Adrenal gland (tissue), 5 donors: ENCODE data around the gene HIF1AN.
A peak's percentile ranks its signal among the peaks of the same experiment; 100 is the strongest.

Experiments
- POLR2A ChIP-seq, 2 donors: fragments of 450-650 bp; IDR thresholded peaks; one replicate each; pipeline ENCODE4 v1.6.1; 2017; ENCODE audit warnings: antibody characterized with exemption in 2 of 2, mild to moderate bottlenecking in 2 of 2, moderate library complexity in 1 of 2
- TF ChIP-seq, protein P1 (sequence below), 6 experiments: fragments of 450-650 bp in 4 of 6; fragments of 200-600 bp in 2 of 6; sonication (generic) in 1 of 6; IDR thresholded peaks; 1 replicate in 5 of 6; 2 replicates in 1 of 6; pipeline versions ENCODE4 v1.5.1 to v1.8.0; 2016 to 2021; ENCODE audit warnings: antibody characterized with exemption in 6 of 6, mild to moderate bottlenecking in 2 of 6, moderate library complexity in 1 of 6
- donor health status: DM: no; HTN: no; CAD: no.

DNA sequence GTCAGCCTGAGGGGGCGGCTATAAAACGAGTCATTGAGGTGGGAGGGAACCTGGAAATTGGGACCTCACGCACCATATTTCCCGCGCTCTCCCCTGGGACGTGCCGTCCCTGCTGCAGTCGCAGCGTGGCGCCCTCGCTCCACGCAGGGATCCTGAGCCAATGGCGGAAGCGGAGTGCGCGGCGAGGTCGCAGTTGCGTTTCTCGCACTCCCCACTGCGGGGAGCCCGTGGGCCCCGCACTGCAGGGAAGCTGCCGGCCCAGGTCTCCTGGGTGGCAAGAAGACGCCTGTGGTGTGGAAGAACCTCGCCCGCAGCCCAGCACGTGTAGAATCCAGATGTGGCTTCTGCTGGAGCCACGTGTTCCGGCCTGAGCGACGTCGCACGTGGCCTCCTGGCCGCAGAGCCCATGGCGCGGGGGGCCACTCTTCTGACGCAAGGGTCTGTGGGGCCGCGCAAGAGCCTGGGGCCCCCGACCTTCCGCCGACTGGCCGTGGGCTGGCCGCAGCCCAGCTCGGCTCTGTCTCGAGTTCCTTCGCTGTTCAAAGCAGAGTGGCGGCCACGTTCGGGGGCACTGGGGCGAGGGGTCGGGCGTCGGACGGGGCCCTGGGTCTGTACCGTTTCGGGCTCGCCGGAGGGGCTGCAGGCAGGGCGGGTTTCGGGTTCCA lies 26.4 kb downstream of the HIF1AN start:
- TF ChIP-seq, protein P1, sequence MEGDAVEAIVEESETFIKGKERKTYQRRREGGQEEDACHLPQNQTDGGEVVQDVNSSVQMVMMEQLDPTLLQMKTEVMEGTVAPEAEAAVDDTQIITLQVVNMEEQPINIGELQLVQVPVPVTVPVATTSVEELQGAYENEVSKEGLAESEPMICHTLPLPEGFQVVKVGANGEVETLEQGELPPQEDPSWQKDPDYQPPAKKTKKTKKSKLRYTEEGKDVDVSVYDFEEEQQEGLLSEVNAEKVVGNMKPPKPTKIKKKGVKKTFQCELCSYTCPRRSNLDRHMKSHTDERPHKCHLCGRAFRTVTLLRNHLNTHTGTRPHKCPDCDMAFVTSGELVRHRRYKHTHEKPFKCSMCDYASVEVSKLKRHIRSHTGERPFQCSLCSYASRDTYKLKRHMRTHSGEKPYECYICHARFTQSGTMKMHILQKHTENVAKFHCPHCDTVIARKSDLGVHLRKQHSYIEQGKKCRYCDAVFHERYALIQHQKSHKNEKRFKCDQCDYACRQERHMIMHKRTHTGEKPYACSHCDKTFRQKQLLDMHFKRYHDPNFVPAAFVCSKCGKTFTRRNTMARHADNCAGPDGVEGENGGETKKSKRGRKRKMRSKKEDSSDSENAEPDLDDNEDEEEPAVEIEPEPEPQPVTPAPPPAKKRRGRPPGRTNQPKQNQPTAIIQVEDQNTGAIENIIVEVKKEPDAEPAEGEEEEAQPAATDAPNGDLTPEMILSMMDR (IDR thresholded peaks at IDR 0.05), result peak; percentile 88 to 99 (median 95)
- no peak for TF ChIP-seq POLR2A (IDR thresholded peaks at IDR 0.05)
